Sigmoid colon (tissue), 7 donors: ENCODE results near the gene EXO1. TPM values are rescaled to one million over a fixed set of nuclear protein-coding genes. Genes with fewer than 3 reads are reported as not detected.

Experiments
- DNase-seq: peaks from one replicate; pipeline ENCODE4 v3.0.0-alpha.2; 2019
- H3K27ac ChIP-seq, 4 donors: fragments of 200-600 bp; sonication (generic); one replicate each; pipeline ENCODE4 v1.5.1; 2016 to 2019; ENCODE audit warnings: mild to moderate bottlenecking in 1 of 4
- H3K27me3 ChIP-seq, 3 donors: fragments of 200-600 bp; sonication (generic); one replicate each; pipeline ENCODE4 v1.5.1; 2019; ENCODE audit warnings: mild to moderate bottlenecking in 1 of 3
- H3K36me3 ChIP-seq, 4 donors: fragments of 200-600 bp; sonication (generic); one replicate each; pipeline ENCODE4 v1.5.1; 2016 to 2019
- H3K4me1 ChIP-seq, 4 donors: fragments of 200-600 bp; sonication (generic); one replicate each; pipeline ENCODE4 v1.5.1; 2017 to 2019
- H3K4me3 ChIP-seq, 4 donors: fragments of 200-600 bp; sonication (generic); one replicate each; pipeline ENCODE4 v1.5.1; 2017 to 2019; ENCODE audit warnings: mild to moderate bottlenecking in 2 of 4, moderate library complexity in 1 of 4
- H3K9me3 ChIP-seq, 4 donors: fragments of 200-600 bp in 3 of 4; sonication (generic) in 3 of 4; one replicate each; pipeline versions ENCODE4 v1.5.1 to v1.6.1; 2013 to 2019
- EP300 ChIP-seq, 4 donors: sonication (generic); formaldehyde crosslinking; IDR thresholded peaks; one replicate each; pipeline ENCODE4 v1.6.1; 2017; ENCODE audit warnings: antibody characterized with exemption in 4 of 4
- POLR2A ChIP-seq, 2 donors: fragments of 450-650 bp; IDR thresholded peaks; one replicate each; pipeline ENCODE4 v1.6.1; 2016; ENCODE audit warnings: antibody characterized with exemption in 2 of 2, mild to moderate bottlenecking in 2 of 2, moderate library complexity in 2 of 2
- POLR2AphosphoS5 ChIP-seq, 4 donors: sonication (generic); formaldehyde crosslinking; IDR thresholded peaks; one replicate each; pipeline ENCODE4 v1.6.1; 2017; ENCODE audit warnings: antibody characterized with exemption in 4 of 4
- WGBS, 2 donors: extraction: QIAGEN DNeasy Blood & Tissue Kit; methylation state at CpG; one replicate each; pipeline ENCODE4 v1.1.7; 2013; 5-methylcytosine and 5-hydroxymethylcytosine counted together
- intact Hi-C: fragments of 100-400 bp; cut with DNase I; formaldehyde crosslinking; loops from one replicate; pipeline ENCODE4 v1.15.1; 2023
- polyA plus RNA-seq, 3 donors: library from polyadenylated mRNA; stranded (reverse); fragments of 200-250 nt; gene quantifications; one replicate each; pipeline ENCODE4 v1.2.3, GENCODE V29; 2013
- total RNA-seq, 4 donors: library from RNA; depleted of rRNA; stranded (reverse); fragments of >200 nt; gene quantifications; one replicate each; pipeline ENCODE4 v1.1.0, GENCODE V29; 2016
- TF ChIP-seq, protein P1 (sequence below), 4 experiments: fragments of 450-650 bp in 3 of 4; fragments of 200-600 bp in 1 of 4; IDR thresholded peaks; one replicate each; pipeline ENCODE4 v1.5.1; 2016 to 2019; ENCODE audit warnings: antibody characterized with exemption in 4 of 4, mild to moderate bottlenecking in 3 of 4, moderate library complexity in 2 of 4
- donor health status: healthy with polysubstance abuse.
- donor health status: Bipolar disorder and iron deficiency.
- donor health status: healthy.

Gene EXO1
- total and polyA plus RNA-seq, 7 donors, result under 0.01 to 3.4 (median 0.71) TPM; not detected in 2

DNA sequence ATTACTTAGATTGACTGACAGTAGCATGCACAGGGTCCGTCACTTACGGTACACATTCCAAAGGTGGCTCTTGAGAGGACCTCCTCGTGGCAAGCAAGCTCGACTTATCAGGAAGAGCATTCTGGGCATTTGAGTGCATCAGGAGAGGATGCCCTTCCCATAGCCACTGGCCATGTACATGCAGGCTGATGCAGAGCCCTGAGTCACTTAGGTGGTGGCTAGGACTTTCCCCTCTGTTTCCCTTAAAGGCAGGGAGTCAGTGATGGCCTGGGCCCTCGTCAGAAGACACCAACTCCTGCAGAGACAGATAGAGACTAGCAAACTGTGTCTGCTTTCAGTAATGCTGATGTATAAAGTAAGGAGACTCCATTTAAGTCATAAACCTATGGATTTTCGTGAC lies 12.9 kb downstream of the EXO1 start:
- no peaks in the 10 kb centered on the region for H3K27me3 ChIP-seq
- no peak overlapping the region for H3K27ac ChIP-seq
- H3K9me3 ChIP-seq, result no peaks in the 10 kb centered on the region
- DNase-seq, result no peak
- TF ChIP-seq POLR2A (IDR thresholded peaks at IDR 0.05), result no peak
- no peak for TF ChIP-seq POLR2AphosphoS5 (IDR thresholded peaks at IDR 0.05)
- no peak for TF ChIP-seq EP300 (IDR thresholded peaks at IDR 0.05)
- TF ChIP-seq, protein P1, sequence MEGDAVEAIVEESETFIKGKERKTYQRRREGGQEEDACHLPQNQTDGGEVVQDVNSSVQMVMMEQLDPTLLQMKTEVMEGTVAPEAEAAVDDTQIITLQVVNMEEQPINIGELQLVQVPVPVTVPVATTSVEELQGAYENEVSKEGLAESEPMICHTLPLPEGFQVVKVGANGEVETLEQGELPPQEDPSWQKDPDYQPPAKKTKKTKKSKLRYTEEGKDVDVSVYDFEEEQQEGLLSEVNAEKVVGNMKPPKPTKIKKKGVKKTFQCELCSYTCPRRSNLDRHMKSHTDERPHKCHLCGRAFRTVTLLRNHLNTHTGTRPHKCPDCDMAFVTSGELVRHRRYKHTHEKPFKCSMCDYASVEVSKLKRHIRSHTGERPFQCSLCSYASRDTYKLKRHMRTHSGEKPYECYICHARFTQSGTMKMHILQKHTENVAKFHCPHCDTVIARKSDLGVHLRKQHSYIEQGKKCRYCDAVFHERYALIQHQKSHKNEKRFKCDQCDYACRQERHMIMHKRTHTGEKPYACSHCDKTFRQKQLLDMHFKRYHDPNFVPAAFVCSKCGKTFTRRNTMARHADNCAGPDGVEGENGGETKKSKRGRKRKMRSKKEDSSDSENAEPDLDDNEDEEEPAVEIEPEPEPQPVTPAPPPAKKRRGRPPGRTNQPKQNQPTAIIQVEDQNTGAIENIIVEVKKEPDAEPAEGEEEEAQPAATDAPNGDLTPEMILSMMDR (IDR thresholded peaks at IDR 0.05), result no peak
- H3K36me3 ChIP-seq, result no peaks in the 10 kb centered on the region
- intact Hi-C loops, result no loop called here
- WGBS, 2 donors, result 80 to 96% methylated on average over 6 of the region's 6 CpGs
- H3K4me3 ChIP-seq, result no peak overlapping the region
- H3K4me1 ChIP-seq, result no peaks in the 10 kb centered on the region

DNA sequence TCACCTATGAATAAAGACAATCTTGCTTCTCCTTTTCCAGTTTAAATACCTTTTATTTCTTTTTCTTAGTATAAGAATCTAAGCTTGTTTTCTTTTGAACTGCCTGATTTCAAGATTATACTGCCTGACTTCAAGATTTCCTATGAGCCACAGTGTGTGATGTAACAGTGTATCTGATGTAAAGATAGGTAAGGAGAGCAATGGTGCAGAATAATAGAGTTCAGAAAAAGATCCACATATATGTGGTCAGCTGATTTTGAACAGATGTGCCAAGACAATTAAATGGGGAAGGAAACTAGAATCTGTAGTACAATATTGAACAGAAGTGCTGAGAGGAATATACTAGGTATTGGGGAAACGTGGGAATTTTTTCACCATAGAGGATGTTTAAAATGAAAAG lies 21.0 kb downstream of the EXO1 start:
- intact Hi-C loops, result no loop called here
- H3K4me3 ChIP-seq, result no peak overlapping the region
- no peaks in the 10 kb centered on the region for H3K27me3 ChIP-seq
- TF ChIP-seq POLR2A (IDR thresholded peaks at IDR 0.05), result no peak
- TF ChIP-seq, protein P1 (IDR thresholded peaks at IDR 0.05), result no peak
- TF ChIP-seq EP300 (IDR thresholded peaks at IDR 0.05), result no peak
- no peak for TF ChIP-seq POLR2AphosphoS5 (IDR thresholded peaks at IDR 0.05)
- H3K27ac ChIP-seq, result no peak overlapping the region
- 77 to 83% methylated on average over 1 of the region's 1 CpG for WGBS, 2 donors
- no peaks in the 10 kb centered on the region for H3K9me3 ChIP-seq
- H3K36me3 ChIP-seq, result no peaks in the 10 kb centered on the region
- H3K4me1 ChIP-seq, result no peaks in the 10 kb centered on the region
- no peak for DNase-seq

DNA sequence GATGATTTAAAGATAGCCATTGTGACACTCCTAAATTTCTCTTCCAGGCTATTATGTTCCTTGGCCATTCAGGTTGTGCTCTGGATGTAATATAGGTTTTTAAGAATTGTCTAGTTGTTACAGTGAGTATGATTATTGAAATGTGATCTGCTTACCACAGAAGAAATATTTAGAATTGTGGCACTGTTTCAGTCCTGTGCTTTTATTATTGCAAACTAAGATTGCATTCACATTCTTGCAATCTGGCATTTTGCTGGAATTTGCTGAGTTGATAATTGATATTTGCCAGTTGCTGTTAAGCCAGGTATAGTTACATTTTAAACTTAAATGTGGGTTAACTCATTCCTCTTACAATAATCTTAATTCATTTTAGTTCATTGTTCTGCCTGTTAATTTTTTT lies 22.3 kb downstream of the EXO1 start:
- Histone ChIP-seq H3K9me3 (no peaks in the 10 kb centered on the region), H3K27me3 (no peaks in the 10 kb centered on the region), H3K4me3 (no peak overlapping the region), H3K4me1 (no peaks in the 10 kb centered on the region), H3K36me3 (no peaks in the 10 kb centered on the region), H3K27ac (no peak overlapping the region)
- TF ChIP-seq, protein P1 (IDR thresholded peaks at IDR 0.05), result no peak
- TF ChIP-seq EP300 (IDR thresholded peaks at IDR 0.05) (no peak), POLR2A (IDR thresholded peaks at IDR 0.05) (no peak), POLR2AphosphoS5 (IDR thresholded peaks at IDR 0.05) (no peak)
- intact Hi-C loops, result no loop called here
- no peak for DNase-seq

DNA sequence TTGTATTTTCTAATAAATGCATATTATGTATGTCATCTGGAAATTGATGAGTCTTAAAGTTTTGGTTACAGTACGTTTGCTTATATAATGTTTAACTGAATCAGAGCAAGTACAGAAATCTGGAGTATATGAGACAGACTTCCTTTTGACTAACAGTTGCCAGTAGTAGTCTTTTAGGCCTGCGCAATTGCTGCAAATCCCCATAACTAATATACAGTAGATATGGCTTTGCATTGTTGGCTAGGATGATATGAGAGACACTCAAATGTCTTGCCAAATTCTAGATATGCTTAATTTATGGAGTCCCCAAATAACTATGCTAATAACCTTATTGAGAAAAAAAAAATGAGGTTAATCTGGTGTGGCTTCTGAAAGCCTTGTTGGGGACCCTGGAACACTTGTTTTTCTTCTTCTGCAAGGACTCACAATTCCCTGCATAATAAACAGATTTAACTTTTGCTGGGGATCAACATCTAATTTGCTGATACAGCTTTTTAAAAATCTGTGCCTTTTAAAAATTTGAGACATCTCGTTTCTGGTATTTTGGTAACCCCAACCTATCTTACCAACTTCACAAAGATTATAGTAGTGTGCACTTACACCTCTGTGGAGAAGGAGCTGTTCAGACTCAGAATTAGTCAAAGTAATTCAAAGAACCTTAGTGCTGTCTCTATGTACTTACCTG lies 22.9 kb downstream of the EXO1 start:
- Histone ChIP-seq H3K36me3 (no peaks in the 10 kb centered on the region), H3K4me1 (no peaks in the 10 kb centered on the region), H3K27me3 (no peaks in the 10 kb centered on the region), H3K9me3 (no peaks in the 10 kb centered on the region), H3K27ac (no peak overlapping the region), H3K4me3 (no peak overlapping the region)
- 90 to 92% methylated on average over 3 of the region's 3 CpGs for WGBS, 2 donors
- TF ChIP-seq, protein P1 (IDR thresholded peaks at IDR 0.05), result no peak
- TF ChIP-seq POLR2AphosphoS5 (IDR thresholded peaks at IDR 0.05) (no peak), POLR2A (IDR thresholded peaks at IDR 0.05) (no peak), EP300 (IDR thresholded peaks at IDR 0.05) (no peak)
- DNase-seq, result no peak
- intact Hi-C loops, result no loop called here

DNA sequence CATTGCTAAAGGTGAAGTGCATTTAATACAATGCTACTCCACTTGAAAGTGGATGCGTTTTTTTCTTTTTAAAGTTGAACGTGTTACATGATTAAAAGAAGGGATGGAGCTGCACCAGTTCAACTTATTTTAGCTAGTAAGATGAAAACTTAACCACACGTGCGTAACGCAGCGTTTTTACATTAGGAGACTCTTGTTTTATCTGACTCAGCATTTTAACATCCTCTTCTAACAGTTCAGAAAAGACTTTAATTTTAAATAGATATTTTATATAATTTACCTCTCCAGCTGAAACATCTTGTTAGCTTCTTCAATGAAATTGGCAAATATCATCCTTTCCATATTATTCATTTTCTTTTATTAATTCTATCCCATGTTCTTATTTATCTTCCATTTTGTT lies 33.4 kb downstream of the EXO1 start:
- no peaks in the 10 kb centered on the region for H3K9me3 ChIP-seq
- no peaks in the 10 kb centered on the region for H3K36me3 ChIP-seq
- no peaks in the 10 kb centered on the region for H3K27me3 ChIP-seq
- intact Hi-C loops, result no loop called here
- no peak overlapping the region for H3K27ac ChIP-seq
- no peak for TF ChIP-seq EP300 (IDR thresholded peaks at IDR 0.05)
- TF ChIP-seq, protein P1 (IDR thresholded peaks at IDR 0.05), result no peak
- no peak for TF ChIP-seq POLR2AphosphoS5 (IDR thresholded peaks at IDR 0.05)
- TF ChIP-seq POLR2A (IDR thresholded peaks at IDR 0.05), result no peak
- no peak for DNase-seq
- no peak overlapping the region for H3K4me3 ChIP-seq
- 94 to 96% methylated on average over 6 of the region's 6 CpGs for WGBS, 2 donors
- H3K4me1 ChIP-seq, result no peaks in the 10 kb centered on the region
